Activated CD4-positive, alpha-beta T cell treated with anti-CD3 and anti-CD28 coated beads, Interleukin-2, Interleukin-4, amounts not matched to agents 100 ng/mL and 50 ng/mL, durations not matched to agents 16 hours and 8 hours (primary cell): ENCODE data around the gene RFX8.
"Not testable (repeated sequence)": the region's sequence is repeated elsewhere in the genome, so short reads cannot be mapped to it uniquely, and the experiment has no call there.

ENCODE experiments used
- DNase-seq: peaks from one replicate; pipeline ENCODE4 v3.0.0-alpha.2; 2020; ENCODE audit warnings: low spot score

Gene RFX8

DNA sequence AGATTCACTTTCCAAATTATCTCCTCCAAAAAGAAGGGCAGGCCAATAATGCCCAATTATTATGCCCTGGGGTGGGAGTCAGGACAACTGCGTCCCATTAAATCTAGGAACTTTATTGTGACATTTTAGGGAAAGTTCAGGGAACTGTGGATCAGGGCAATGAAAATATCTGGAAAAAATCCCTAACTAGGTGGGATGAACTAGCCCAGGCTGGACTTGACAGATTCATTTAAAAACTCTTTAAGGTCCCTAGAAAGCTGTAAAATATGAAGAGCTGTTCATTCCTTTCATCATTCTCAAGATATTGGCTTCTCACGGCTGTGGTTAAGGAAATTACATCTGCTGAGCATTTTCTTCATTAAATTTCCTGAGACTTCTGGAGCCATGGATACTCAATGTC, 95.8 kb downstream of the RFX8 start:
- DNase-seq, result no peak

DNA sequence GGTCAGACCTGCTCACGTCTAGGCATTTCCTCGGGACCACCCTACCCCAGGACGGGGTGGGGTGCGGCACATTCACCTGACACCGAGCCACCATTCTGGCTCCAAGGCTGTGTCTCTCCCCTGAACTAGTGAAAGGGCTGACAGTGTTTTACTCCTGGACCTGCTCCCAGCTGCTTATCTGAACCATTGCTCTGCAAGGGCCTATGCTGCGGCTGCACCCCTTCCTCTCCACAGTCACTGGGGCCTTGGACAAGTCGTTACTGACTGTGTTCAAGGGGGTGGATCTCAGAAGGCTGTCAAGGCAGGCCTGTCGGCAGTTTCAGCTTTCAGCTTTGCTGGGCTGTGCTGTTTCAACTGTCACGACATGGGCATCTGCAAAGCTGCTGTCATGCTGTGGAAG, 99.3 kb downstream of the RFX8 start:
- DNase-seq, result no peak

DNA sequence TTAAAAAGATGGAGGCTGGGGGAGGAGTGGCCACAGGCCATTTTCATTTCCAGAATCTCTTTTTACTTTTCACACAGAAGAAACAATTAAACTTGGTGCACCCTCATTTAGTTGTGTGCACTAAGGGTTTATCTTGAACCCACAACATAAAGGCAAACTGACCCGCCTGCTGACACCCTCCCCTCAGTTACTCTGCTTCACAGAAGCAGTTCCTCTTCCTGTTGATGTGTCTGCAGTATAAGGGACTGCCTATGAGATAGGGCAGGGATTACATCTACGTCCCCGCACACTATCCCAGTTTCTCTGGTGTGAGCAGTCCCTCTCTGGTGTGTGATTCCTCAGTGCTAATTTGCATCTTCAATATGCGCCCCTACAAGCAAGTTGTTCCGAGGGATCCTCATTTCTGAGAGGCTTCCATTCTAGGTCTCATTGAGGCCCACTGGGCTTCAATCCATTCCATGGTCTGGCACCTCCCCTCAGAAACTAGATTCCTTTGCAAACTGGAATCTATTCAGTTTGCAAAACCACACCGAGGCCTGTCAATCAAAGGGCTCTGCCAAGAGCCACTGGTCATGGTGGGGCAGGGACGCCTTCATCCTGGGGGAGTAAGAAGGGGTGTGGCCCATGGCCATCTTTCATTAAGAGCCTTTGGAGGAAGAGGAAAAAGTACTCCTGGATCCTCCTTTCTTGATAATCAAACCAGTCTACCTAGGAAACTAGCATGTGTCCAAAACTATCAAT, 99.9 kb downstream of the RFX8 start:
- no peak for DNase-seq

DNA sequence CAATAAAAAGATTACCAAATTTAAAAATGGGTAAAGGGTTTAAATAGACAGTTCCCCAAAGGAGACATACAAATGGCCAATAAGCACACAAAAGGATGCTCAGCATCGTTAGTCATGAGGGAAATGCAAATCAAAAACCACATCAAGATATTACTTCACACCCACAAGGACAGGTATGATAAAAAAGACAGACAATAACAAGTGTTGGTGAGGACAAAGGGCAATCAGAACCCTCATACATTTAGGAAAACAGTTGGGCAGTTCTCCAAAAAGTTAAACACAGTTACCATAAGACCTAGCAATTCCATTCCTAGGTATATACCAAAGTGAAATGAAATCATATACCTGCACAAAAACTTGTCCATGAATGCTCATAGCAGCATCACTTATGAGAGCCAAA, 102.1 kb downstream of the RFX8 start:
- no peak for DNase-seq

DNA sequence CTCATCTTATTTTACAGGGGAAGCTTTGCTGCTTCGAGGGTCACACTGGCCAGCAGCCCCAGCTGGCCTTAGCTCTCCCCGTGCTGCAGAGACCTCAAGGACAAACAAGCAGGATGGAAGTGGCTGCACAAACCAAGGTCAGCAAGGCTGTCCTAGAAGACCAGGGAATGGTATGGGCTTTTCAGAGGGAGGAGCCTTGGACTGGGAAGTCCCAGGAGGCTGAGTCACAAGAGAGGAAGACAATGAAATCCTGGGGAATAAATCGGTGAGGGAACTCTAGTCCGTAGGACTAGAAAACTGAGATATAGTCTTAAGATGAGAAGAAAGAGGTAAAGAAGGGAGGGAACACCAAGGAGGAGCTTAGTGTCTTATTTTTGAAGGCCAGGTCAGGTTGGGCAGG, 103.3 kb downstream of the RFX8 start:
- DNase-seq, result no peak

DNA sequence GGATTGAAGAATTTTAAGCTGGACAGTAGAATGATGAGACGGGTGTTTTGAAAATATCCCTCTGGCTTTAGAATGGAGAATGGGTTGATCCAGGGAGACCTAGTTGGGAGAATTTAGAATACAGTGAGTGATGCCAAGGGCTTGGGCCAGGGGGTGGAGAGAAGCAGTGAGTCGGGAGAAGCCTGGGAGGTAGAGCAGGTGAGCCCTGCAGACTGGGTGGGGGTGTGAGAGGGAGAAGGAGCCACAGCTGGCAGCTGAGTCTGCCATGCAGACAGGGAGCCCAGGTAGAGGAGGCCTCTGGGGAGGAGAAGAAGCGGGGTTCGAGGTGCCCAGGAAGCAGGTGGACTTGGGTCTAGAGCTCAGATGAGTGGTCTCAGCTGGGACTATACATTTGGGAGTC, 105.8 kb downstream of the RFX8 start:
- DNase-seq, result no peak

DNA sequence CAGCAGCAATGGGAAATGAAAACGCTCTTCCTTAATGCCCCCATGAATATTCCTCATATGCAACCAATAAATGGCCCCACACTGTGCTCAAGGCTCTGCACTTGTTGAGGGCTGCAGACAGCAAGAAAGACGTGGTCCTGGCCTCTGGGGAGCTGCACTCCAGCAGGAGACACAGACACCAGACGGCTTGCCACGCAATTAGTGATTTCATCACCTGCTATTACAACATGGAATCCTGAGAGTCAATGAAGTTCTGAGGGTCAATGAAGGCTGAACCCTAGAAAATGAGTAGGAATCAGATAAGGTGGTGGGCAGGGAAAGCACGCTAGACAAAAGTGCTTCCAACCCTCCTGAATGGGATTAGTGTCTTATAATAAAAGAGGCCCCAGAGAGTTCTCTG, 106.5 kb downstream of the RFX8 start:
- no peak for DNase-seq

DNA sequence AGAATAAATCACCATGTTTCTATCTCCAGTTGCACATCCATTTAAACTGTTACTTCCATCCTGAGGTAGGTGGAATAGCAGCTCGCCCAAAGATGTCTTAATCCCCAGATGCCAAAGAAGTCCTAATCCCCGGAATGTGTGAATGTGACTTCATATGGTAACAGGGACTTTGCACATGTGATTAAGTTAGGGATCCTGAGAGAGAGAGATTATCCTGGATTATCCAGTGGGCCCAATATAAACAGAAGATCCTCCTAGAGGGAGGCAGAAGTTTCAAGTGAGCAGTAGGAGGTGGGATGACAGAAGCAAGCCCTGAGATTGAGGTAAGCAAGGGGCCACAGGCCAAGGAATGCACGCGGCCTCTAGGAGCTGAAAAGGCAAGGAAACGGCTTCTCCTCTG, 107.4 kb downstream of the RFX8 start:
- no peak for DNase-seq

DNA sequence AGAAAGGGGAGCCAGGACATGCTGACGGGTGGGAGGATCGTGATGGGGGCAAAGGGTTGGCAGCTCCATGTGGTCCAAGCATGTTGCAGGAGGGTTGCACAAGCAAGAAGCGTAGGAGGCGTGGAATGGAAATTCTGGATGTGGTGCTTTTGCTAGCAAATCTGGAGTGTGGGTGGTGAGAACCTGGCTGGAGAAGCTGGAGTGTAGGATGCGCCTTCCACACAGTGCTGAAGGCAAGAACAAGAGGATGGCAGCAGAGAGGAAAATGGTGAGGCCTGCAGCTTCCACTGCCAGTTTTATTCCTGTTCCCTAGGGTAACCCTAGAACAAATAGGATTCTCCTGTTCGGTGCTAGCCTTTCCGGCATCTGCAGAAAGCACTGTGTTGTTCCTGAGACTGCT, 110.0 kb downstream of the RFX8 start:
- no peak for DNase-seq

DNA sequence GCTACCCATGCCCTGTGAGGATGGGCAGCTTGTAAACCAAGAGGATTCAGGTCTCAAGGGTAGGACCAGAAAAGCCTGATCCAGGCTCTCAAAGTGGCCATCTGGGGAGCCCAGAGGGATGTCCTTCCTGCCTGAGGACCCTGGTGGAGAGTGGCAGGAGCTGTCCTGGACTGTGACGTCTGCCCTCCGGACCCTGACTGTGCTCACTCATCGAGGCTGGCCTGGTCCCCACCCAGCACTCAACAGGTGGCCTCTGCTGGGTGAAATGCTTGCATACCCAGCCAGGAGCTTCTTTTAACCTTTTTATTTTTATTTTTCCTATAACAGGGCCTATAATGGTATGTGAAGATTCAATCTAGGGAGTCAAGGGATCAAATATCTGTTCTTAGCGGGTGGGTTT, 112.1 kb downstream of the RFX8 start:
- DNase-seq, result no peak

DNA sequence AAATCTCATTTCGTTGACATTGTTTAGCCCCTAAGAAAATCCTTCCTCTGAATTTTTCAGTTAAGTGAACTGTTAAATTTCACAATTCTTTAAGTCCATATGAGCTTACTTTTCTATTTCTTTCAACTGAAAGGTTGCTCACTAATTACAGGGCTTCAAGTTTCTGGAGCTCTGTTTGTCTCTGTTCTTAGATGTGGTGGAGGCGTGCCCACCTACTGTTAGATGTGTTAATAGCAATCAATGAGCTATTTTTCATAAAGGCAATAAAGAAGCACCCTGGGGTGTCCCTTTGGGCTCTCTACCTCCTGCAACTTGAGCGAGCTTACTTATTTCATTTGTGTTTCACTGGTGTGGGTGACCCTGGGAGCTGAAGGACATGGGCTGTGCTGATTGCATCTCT, 112.6 kb downstream of the RFX8 start:
- DNase-seq, result no peak

DNA sequence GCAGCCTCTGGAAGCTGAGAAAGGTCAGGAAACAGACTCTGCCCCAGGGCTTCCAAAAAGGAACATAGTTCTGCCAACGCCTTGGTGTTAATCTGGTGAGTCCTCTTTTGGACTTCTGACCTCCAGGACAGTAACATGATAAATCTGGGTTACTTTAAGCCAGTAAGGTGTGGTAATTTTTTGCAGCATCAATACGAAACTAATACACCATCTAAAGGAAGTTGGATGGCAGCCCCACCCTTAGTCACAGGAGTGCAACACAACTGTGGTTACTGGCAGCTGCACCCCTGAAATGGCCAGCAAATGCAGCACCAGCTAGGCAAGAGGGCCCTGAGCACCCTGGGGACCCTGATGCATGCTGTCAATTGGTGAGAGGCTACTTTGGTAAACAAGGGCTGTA, 113.4 kb downstream of the RFX8 start:
- peak; percentile 34 for DNase-seq

DNA sequence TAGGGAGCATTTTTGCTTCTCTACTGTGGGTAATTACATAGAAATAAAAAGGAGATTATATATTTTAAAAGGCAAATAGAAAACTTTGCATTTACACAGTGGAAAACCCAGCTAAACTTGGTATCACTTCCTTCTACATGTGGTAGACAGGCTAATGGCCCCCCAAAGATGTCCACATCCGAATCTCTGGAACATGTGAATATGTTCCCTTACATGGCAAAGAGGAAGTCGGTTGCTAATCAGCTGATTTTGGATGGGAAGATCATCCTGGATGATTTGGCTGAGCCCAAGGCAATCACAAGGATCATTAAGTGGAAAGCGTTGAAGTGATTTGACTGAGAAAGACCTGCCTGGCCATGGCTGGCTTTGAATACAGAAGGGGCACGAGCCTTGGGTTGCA, 113.8 kb downstream of the RFX8 start:
- no peak for DNase-seq

DNA sequence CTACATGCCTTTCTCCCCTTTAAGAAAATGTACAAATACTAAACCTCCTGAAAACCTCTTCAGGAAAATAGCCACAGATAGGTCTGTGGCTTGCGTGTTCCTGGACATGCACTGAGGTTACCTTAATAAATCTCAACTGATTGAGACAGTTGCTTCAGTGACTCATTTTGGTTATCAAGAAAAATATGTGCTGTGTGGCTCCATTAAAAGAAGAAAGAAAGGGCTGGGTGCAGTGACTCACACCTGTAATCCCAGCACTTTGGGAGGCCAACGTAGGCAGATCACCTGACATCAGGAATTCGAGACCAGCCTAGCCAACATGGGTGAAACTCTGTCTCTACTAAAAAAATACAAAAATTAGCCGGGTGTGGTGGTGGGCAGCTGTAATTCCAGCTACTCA, 114.7 kb downstream of the RFX8 start:
- DNase-seq, result no peak

DNA sequence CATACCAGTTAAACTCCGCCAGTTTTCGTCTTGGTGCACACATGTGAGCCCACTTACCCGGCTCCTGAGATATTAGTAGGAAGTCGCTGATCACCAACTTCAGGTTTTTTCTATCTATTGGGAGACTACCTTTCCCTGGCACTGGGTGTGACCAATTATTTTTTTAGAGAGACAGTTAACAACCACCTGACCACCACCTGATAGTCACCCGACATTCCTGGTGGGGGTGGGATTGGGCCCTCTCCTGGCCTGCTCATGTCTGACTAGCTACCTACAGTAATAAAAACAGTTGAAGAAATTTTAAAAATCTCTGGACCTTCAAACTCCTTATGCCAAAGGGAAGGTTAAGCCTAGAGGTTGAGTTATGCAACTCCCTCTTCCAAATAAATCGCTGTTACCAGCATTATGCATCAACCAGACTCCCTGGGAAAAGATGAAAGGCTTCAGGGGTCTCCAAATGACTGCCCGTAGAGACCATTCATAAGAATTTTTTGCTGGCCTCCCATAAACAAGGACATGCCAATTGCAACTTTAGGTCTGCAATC, 115.4 kb downstream of the RFX8 start:
- no peak for DNase-seq

DNA sequence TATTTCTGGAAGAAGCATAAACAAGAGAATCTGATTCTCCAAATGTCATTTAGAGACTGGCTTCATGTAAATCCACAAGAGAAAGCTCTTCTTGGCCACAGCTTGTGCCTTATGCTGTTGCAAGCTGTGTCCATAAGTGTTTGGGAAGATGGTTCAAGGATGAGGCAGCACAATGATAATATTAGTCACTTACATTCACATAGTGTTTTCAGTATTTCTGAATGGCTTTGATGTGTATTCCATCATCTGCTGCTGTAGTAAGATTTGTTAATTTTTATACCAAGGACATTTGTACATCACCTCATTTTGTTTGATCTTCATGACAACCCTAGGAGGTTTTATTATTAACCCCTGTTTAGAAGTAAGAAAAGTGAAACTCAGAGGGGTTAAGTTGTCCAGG, 117.5 kb downstream of the RFX8 start:
- DNase-seq, result no peak

DNA sequence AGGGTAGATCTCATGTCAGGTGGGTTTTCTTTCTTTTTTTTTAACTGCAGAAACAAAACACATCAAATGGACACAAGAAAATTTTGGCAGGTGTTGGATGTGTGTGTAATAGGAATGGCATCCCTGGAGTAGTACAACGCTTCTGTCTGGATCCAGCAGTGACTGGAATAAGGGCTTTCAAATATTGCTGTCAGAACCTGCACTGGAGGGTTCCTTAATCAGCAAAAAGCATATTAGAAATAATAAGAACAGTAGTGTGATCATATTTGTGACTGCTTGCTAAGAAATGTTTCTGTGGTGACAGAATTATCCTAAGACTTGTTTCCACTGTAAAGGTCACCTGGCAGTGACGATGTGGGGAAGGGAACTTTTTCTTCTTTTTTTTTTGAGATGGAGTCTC, 118.4 kb downstream of the RFX8 start:
- no peak for DNase-seq

DNA sequence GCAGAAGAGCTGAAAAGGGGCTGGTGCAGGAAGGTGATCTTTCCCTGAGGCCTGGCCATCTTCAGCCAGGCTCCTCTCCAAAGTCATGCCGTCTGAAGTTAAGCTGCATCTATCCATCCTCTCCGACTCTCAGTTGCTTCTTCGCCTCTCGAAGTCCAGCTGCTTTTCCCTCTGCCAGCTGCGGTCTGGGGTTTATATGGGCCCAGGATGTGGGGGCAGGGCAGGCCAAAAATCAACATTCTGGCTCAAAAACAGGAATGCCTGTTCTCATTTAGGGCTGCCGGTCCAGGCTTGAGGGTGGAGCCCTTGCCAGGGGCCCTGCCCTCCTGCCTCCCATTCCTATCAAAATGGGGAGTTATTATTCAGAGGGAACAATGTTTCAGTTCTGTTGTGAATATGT, 118.9 kb downstream of the RFX8 start:
- no peak for DNase-seq

DNA sequence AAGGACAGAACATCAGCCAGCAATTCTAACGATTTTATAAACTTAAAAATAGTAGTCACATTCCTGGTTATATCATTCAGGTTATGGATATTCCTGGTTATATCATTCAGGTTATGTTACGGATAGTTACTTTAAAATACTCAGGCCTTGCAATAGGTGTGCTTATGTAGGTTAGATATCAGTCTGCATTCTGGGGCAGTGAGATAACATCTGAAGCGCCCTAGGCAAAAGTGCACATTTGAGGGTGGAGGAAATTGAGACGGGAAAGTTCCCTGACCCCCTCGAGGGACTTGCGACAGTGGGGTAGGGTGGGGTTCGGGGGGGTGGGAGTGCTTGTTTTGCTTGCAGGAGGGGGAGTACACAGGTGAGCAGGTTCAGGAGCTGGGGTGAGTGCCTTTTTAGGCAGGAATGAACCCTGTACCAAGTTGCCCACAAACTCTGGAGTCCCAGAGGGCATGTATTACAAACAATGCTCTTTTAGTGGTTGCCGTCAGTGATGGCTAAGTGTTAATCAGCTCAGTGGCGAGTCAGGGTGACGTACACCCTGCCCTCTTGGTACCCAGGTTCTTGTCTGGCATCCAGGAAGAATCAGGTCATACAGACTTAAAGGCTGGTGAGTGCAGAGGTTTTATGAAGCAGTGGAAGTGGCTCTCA, 119.4 kb downstream of the RFX8 start:
- no peak for DNase-seq

DNA sequence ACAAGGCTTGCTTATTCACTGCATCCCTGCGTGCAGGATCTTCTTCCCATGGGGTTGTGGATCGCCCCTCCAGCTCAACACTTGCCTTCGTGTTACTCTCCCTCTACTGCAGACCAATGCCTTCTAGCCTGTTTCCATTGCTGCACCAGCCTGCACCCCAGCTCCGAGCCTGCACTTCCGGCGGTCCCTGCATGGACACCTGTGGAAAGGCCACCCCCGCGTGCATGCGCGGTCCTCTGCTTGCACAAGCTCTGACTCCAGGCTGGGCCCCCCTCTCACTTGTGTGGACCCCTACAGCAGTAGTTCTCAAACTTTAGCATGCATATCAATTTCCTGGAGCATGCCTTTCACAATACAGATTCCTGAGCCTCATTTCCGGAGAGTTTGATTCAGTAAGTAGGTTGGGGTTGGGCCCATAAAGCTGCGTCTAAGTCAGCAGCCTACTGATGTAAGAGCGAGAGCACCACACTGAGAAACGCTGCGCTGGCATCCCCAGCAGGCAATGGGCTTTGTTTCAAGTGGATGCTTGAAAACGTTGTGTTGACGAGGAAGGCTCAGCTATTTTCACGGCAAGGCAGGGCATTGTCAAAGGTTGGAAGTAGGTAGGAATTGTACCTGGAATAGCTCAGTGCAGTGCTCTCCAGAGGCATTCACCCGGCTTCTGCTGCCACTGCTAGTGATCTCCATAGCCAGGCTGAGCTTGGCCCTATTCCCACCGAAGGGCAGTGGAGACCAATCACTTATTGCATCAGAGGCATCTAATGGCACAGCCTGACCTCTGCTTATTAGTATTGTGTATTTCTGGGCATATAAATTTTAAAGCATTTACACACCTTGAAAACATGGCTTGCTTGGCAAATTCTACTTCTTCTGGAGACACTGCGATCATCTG, 120.2 kb downstream of the RFX8 start:
- DNase-seq, result no peak

DNA sequence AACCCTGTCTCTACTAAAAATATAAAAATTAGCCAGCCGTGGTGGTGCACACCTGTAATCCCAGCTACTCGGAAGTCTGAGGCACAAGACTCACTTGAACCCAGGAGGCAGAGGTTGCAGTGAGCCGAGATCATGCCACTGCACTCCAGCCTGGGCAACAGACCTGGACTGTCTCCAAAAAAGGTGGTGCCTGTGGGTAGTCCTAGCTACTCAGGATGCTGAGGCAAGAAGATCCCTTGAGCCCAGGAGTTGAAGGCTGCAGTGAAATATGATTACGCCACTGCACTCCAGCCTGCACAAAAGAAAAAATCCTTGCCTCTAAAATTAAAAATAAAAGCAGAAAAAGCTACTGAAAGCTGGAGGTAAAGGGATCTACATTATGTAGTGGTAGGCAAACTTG, 122.3 kb downstream of the RFX8 start:
- DNase-seq, result not testable (repeated sequence)

DNA sequence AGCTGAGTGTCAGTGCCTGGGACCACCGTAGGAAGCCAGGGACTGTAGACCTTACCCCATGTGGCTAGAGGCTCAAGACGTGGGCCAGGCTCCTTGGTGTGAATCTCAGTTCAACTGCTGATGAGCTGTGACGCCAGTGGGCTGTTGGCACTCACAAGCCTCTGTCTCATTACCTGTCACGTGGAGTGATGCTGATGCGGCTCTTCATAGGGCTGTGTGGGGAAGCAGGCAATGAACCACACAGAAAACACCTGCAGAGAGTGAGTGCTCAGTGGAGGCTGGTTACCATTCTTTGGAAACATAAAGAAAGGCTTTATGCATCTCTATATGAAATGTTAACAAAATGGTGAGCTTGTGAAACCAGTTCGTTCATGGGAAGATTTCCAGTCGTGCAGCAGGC, 123.7 kb downstream of the RFX8 start:
- no peak for DNase-seq
